ENCODE measurements around the gene CBY1. TPM values are rescaled to one million over a fixed set of nuclear protein-coding genes. Genes with fewer than 3 reads are reported as not detected.

CBY1 gene
- total RNA-seq (2014; rRNA removed; shearing (Covaris generic)) (3.5 and 10.5 TPM in 2 replicates), total RNA-seq (2022) (12.8 and 15.1 TPM in 2 replicates), Bru-seq, nascent RNA (percentile 47 among the genes with signal in this experiment), BruChase-seq, experiment 1, labeled RNA remaining after a 6-hour chase (percentile 55 among the genes with signal in this experiment), BruChase-seq, experiment 2, labeled RNA remaining after a 2-hour chase (percentile 49 among the genes with signal in this experiment)
- long read RNA-seq, transcript CBY1-201 (5 exons, 1,133 nt): major isoform, 7 of 14 reads
- long read RNA-seq, partial matches to known transcripts: 1 of 14 reads
- long read RNA-seq, other reads (novel, unspliced or antisense): 6 of 14 reads

GRCh38 chr22:38656256-38657044 lies at the start of gene CBY1, which contains the start of gene FAM227A:
Gene CBY1, plus strand, starts transcription at chr22:38656638. Its CDS starts 11,417 bp downstream, at chr22:38668055.
Gene FAM227A, minus strand, starts transcription at chr22:38656392. Its CDS starts 6,224 bp downstream, at chr22:38650168.
- peak; percentile 91 for DNase-seq (ENCODE audit: low spot score)
- ChIA-PET CTCF (ENCODE audit: unreplicated experiment) (no interaction called here), POLR2A (interaction anchor here (0.6 kb wide), 1 partner anchor 40 kb away, joined by 3 read pairs; no protein-coding TSS in a partner anchor)
- Histone ChIP-seq H3K36me3 (ENCODE audit: insufficient read depth, low read length) (no peaks in the 10 kb centered on the region), H3K4me2 (ENCODE audit: low read length) (peak within 1 kb of the TSS; percentile 80), H3K4me3 (ENCODE audit: low read depth, low read length, poor library complexity, severe bottlenecking) (peak within 1 kb of the TSS; percentile 81), H4K20me1 (ENCODE audit: insufficient read depth, low read length) (no peaks in the 10 kb centered on the region), H3K27ac (ENCODE audit: low read depth, low read length, poor library complexity, severe bottlenecking) (peak within 1 kb of the TSS; percentile 47), H3K9me3 (ENCODE audit: low read length) (no peaks in the 10 kb centered on the region), H3K4me1 (ENCODE audit: insufficient read depth, low read length, poor library complexity, severe bottlenecking) (peaks cover 12% of the 10 kb centered on the region), H3K9me2 (ENCODE audit: insufficient read depth, low read length) (no peaks in the 10 kb centered on the region), H3K79me2 (ENCODE audit: insufficient read depth, low read depth, low read length) (no peaks in the 10 kb centered on the region), H2AFZ (ENCODE audit: low read length) (peak within 1 kb of the TSS; percentile 95)
- intact Hi-C loops (cut with micrococcal nuclease; ENCODE audit: unreplicated experiment): loop anchor here (2.0 kb wide), 1 partner anchor 24 kb away; the partner anchor contains the start of gene TOMM22
- TF ChIP-seq CTCF (conservative IDR thresholded peaks at IDR 0.05; ENCODE audit: low read length): no peak
- no peak for TF ChIP-seq EZH2phosphoT487 (IDR thresholded peaks at IDR 0.05; ENCODE audit: borderline replicate concordance, low read depth, low read length)
- TSS peak; percentile 81 for BruUV-seq (replicated peaks)

- TF ChIP-seq EZH2phosphoT487 (IDR thresholded peaks at IDR 0.05; ENCODE audit: borderline replicate concordance, low read depth, low read length): no peak
These were observed 48.8 kb upstream of the CBY1 start for GRCh38 chr22:38607680-38608079.

GRCh38 chr22:38608992-38609750 lies 47.3 kb upstream of the CBY1 start:
- Histone ChIP-seq H3K4me1 (ENCODE audit: insufficient read depth, low read length, poor library complexity, severe bottlenecking) (no peaks in the 10 kb centered on the region), H2AFZ (ENCODE audit: low read length) (no peak overlapping the region), H3K4me2 (ENCODE audit: low read length) (no peak overlapping the region), H3K79me2 (ENCODE audit: insufficient read depth, low read depth, low read length) (no peaks in the 10 kb centered on the region), H3K9me2 (ENCODE audit: insufficient read depth, low read length) (no peaks in the 10 kb centered on the region), H3K36me3 (ENCODE audit: insufficient read depth, low read length) (no peaks in the 10 kb centered on the region), H3K9me3 (ENCODE audit: low read length) (no peaks in the 10 kb centered on the region), H3K27ac (ENCODE audit: low read depth, low read length, poor library complexity, severe bottlenecking) (no peak overlapping the region), H3K4me3 (ENCODE audit: low read depth, low read length, poor library complexity, severe bottlenecking) (no peak overlapping the region), H4K20me1 (ENCODE audit: insufficient read depth, low read length) (no peaks in the 10 kb centered on the region)
- ChIA-PET POLR2A (interaction anchor here (1.5 kb wide), 1 partner anchor 10 kb away, joined by 4 read pairs; no protein-coding TSS in a partner anchor), CTCF (ENCODE audit: unreplicated experiment) (no interaction called here)
- intact Hi-C loops (cut with micrococcal nuclease; ENCODE audit: unreplicated experiment): loop anchor here (1.0 kb wide), 1 partner anchor 14 kb away; no protein-coding TSS in a partner anchor
- DNase-seq (ENCODE audit: low spot score): no peak
- no peak for TF ChIP-seq EZH2phosphoT487 (IDR thresholded peaks at IDR 0.05; ENCODE audit: borderline replicate concordance, low read depth, low read length)
- no peak for TF ChIP-seq CTCF (conservative IDR thresholded peaks at IDR 0.05; ENCODE audit: low read length)
- no TSS peak for BruUV-seq (replicated peaks)

More at GRCh38 chr22:38607680-38608079, 48.8 kb upstream of the CBY1 start:
- Histone ChIP-seq H3K9me2 (ENCODE audit: insufficient read depth, low read length) (no peaks in the 10 kb centered on the region), H4K20me1 (ENCODE audit: insufficient read depth, low read length) (no peaks in the 10 kb centered on the region), H3K4me2 (ENCODE audit: low read length) (no peak overlapping the region), H3K9me3 (ENCODE audit: low read length) (no peaks in the 10 kb centered on the region), H3K4me3 (ENCODE audit: low read depth, low read length, poor library complexity, severe bottlenecking) (no peak overlapping the region), H2AFZ (ENCODE audit: low read length) (no peak overlapping the region), H3K4me1 (ENCODE audit: insufficient read depth, low read length, poor library complexity, severe bottlenecking) (no peaks in the 10 kb centered on the region), H3K36me3 (ENCODE audit: insufficient read depth, low read length) (no peaks in the 10 kb centered on the region), H3K79me2 (ENCODE audit: insufficient read depth, low read depth, low read length) (no peaks in the 10 kb centered on the region), H3K27ac (ENCODE audit: low read depth, low read length, poor library complexity, severe bottlenecking) (no peak overlapping the region)
- BruUV-seq (replicated peaks): no TSS peak
- intact Hi-C loops (cut with micrococcal nuclease; ENCODE audit: unreplicated experiment): no loop called here
- POLR2A ChIA-PET: interaction anchor here (0.7 kb wide), 1 partner anchor 573 kb away, joined by 4 read pairs; no protein-coding TSS in a partner anchor
- CTCF ChIA-PET (ENCODE audit: unreplicated experiment): no interaction called here
- no peak for DNase-seq (ENCODE audit: low spot score)
